Activated CD8-positive, alpha-beta memory T cell treated with anti-CD3 and anti-CD28 coated beads, Interleukin-2, amount 50 U/mL, for 24 hours (primary cell): ENCODE data around the gene MAPK8IP3.

Experiments used
- DNase-seq: peaks from one replicate; pipeline ENCODE4 v3.0.0-alpha.2; 2020; ENCODE audit errors: extremely low read depth

MAPK8IP3 gene

DNA sequence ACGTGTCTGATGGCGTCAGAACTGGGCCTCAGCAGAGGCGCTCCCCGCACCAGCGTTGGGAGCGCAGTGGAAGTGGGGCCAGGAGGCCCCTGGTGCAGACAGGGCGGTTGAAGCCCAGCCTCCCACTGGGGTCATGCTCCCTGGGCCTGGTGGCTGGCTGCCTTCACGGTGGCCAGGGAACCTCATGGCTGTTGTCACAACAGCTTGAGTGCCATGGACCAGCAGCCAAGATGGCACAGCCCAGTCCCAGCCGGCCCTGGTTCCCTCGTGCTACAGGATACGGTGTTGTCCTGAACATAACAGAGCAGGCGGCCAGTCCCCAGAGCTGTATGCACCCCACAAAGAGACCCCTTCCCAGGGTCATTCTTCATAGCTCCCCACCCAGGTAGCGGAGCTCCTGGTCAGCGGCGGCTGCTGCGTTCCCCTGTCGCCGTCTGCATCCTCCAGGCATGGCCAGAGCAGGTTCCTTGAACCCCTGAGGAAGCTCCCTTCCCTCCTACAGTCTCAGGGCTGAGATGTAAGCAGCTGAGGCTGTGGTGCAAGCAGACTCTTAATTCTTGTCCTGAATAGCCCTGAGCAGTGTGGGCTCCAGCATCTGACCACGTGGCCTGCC, 35.7 kb downstream of the MAPK8IP3 start:
- DNase-seq: no peak

DNA sequence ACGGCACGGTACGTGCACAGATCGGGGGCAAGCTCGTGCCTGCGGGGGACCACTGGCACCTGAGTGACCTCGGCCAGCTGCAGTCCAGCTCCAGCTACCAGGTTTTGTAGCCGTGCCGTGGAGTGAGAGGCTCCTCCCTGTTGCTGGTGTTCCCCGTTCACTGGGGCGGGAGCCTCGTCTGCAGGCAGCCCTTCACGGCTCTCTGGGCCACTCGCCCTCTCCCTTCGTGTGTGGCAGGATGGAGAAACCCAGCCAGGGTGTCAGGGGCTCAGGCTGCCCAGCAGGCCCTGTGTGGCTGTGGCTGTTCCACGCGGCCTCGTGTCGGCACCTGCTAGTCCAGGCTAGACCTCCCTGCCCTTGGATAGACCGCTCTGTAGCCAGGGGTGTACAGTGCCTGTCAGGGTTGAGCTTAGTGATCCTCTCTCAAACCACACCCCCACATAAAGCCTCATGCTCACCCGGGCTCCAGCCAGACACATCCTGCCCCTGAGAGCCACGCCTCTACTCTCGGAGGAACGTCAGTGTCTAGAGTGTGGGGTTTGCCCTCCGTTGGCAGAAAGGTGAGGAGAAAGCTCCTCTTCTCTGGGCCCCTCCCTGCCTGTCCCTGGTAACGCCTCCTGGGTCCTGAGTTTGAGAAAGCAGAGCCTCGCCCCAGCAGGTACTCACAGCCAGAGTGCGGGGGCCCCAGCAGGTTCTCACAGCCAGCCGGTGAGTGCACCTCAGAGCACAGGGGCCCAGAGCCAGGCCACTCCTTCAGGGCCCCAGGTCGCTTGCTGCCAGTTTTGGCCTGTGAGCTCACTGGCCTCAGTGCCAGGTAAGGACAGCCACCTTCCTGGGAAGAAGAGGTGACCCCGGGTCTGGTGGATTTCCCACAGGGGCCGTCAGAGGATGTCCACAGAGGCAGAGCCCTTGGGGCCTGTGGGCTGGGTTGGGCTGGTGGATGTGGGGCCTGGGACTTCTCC, 37.7 kb downstream of the MAPK8IP3 start:
- no peak for DNase-seq

DNA sequence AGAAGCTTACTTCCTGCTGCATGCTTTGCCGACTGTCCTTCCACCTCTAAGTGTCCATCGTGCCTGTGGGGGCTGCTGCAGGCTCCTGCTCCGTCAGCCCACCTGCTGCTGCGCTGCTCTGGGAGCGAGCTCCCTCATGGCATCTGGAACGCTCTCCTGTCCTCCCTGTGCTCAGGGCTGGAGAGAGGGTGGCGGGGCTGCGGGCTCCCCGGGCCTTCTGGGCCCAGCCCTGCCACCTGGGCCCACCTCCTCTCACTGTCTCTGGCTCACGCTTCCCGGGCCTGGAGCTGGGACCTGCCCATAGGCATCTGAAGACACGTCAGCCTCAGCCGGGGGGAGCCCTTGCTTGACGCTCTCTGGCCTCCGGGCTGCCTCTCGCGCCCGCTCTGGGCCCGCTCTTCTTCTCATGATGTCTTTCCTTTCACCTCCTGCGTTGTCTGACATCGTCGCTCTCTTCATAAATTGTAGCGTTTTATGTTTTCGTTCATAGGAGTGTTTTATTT, 38.4 kb downstream of the MAPK8IP3 start:
- no peak for DNase-seq

DNA sequence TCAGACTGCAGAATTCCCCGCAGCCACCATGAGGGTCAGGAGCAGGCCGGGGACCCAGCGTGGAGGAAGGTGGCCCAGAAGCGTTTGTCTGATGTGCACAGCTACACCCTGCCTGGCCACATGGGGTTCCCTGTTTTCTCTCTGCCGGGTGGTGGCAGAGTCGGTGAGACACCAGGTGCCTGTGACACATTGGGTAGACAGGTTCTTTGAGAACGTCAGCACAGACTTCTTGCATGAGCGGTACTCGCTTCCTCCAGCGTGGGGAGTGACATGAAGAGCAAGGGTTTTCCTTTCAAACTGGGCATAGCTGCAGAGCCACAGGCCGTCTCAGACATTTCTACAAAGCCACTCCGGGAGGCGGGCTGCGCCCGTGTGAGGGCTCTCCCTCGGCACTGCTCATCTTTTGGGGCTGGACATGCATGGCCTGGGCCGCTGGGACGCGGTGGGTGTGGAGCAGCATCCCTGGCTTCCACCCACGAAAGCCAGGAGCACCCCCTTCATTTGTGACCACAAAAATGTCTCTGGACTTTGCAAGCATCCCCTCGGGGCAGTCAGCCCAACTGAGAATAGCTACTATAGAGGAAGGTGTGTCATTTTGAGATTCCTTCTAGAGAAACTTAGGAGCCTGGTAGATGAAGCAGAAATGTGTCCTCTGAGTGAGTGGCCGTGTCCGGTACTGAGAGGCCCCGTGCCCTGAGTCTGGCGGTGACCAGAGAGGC, 39.3 kb downstream of the MAPK8IP3 start:
- no peak for DNase-seq

DNA sequence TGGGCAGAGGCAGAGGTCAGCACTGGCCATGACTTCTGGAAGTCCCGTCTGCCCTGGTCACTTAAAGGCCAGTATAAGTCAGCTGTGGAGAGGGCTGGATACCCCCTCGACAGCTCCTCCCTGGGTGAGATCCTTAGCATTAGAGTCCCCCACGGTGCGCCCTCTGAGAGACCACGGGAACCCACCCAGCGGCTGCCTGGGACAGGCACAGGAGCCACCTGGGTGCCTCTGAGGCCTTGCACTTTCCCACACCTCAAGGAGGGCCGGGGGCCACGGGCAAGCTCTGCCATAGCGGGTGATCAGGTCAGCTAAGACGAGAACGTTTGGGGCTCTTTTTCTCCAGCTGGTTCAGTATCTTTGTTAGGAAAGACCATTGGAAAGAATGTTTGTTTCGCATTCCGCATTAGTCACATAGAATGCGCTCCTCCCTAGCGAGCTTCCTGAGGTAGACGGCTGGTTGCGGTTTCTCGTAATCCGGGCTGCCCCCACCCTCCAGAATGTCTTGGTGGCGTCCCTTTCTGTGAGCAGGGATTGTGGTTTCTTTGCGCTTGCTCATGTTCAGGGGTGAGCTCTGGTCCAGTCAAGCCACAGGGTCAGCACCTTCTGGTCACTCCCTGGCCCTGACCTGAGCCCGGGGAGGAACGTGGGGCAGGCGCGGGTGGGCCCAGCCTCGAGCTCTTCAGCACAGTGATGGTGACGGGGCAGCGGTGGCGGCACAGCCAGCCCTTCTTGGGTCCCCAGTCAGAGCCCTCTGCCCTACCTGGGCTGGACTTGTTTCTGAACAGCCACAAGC, 40.1 kb downstream of the MAPK8IP3 start:
- no peak for DNase-seq

DNA sequence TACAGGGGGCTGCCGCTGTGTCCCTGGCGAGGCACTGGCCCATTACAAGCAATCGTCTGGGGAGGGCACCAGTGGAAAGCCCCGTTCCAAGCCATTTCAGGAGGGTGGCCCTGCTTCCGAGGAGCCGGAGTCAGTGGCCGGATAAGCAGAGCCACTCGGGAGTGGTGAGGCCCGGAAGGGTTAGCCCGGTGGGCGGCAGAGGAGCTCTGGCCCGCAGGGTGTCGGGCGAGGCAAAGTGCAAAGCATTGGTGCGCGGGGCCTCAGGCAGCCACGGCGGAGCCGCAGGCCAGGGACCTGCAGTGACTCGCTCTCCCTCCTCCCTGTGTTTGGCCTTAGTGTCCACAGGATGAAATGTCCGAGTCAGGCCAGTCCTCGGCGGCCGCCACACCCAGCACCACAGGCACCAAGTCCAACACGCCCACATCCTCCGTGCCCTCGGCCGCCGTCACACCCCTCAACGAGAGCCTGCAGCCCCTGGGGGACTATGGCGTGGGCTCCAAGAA, 40.7 kb downstream of the MAPK8IP3 start:
- DNase-seq: no peak

DNA sequence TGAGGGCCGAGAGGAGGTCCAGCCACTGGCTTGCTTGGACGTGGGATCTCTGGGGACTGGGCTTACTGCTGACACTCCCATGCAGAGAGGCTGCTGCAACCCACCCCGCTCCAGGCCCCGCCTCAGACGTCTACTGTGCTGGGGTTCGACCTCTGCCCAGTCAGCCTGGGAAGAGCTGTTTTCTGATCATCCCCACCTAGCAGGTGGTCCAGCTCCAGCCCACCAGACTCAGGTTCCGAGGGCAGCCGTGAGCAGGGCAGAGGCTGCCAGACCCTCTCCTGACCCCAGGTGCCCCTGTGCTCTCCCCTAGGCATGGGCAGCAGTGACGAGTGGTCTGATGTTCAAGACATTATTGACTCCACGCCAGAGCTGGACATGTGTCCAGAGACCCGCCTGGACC, 41.9 kb downstream of the MAPK8IP3 start:
- DNase-seq: no peak

DNA sequence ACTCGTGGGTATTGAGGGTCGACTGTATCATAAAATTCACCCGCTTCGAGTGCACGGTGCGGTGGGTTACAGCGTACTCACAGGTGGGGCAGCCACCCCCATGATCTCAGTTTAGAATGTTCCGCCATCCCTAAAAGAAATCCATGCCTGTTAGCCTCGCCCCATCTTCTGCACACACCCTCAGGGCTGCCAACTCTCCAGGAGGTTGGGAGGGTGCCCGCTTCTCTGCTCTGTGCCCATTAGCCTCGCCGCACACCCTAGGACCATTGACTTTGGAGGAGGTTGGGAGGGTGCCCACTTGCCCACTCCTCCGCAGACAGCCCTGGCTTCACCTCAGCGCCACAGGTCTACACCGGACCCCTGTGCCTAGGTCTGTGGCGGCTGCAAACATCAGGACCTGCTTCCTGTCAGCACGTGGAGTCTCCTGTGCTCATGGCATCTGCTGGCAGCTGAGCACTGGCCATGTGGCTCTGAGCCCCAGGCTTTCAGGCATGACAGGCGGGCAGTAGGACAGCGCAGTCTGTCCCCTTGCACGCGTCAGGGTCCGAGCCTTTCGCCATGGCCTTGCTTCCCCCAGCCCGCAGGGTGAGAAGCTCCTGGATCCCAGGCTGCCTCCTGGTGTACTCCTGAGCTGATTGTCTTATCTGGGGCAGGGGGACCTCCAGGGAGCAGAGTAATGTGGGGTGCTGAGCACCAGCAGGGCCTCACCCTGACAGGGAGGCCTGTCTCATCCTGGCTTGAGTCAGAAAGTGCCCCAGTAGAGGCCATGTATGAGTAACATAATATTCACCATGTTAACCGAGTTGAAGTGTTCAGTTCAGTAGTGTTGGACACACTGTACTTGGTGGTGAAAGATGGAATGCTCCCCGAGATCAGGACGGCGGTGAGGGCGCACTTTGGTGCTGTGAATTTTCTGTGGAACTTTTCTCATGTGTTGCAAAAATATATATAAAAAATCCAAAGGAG, 43.4 kb downstream of the MAPK8IP3 start:
- DNase-seq: no peak

DNA sequence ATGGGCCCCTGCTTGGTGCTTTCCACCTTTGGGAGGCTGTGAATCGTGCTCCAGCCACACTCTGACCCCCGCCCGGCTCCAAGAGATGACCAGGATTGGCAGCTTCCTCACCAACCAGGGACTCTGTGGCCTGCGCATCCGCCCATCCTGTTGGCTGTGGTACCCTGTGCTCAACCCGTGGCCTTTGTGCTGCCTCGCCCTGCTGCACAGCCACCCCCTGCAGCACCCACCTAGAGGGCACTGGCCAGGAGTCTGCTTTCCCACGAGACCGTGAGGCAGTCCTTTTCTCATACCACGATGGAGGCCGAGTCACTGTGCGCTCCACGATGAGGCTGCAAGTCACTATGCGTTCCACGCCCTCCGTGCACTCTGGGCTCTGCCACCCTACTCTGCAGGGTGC, 46.0 kb downstream of the MAPK8IP3 start:
- no peak for DNase-seq

DNA sequence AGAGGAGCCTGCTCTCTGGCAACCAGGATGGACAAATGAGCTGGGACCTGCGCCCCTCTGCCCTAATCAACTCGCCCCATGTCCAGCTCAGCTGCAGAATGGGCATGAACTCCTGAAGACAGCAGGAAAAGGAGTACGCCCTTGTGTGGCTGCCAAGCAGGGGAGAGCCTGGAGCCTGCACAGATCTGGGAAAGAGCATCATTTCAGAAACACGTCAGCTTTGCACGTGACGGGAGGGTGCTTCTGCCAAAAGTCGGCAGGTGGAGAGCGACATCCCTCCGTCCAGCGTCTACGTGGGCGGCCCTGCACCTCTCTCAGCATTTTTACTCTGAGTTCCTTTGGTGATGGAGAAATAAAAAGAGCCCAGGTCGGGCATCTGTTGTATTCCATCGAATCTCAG, 46.9 kb downstream of the MAPK8IP3 start:
- no peak for DNase-seq

DNA sequence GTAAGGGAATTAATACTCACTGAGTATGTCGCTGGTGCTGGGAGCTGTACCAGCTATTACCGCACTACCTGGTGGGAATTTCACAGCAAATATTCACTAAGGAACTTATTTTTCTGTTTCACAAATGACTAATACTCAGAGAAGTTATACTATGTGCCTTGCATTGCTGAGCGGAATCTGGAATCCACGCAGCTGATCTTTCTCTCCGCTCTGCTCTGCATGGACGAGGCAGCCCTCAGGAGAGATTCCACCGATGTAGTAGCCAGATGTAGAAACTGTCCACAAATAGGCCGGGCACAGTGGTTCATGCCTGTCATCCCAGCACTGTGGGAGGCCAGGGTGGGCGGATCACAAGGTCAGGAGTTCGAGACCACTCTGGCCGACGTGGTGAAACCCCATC, 48.2 kb downstream of the MAPK8IP3 start:
- no peak for DNase-seq

DNA sequence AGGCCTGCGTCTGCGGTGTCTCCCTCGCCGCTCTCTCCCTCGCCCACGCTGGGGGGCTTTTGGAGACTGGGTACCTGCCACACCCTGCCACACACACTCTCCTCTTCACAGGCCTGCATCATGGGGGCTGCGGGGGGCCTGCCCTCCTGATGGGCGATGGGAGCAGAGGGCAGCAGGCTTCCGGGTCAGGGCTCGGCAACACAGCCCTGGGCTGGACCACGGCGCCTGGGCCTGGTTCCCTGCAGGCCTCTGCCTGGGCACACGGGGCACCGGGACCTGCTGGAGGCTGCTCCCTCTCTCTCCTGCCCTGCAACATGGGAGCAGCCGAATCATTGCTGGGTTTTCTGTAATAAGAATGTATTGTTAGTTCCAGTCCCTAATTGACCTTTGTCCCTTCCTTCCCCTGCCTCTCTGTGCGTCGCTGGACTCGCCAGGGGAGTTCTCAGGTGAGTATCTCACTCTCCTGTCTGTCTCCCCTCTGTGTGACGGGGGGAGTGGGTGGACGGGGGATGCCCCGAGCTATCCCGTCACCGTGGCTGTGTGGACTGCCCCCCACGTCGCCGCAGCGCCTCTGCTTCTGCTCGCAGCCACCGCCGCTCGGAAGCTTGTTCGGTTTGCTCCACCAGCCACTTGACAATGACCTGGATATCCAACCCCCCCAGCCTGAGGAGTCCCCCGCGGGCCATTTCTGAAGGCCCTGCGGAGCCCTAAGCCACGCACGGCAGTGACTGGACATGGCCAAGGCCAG, 51.9 kb downstream of the MAPK8IP3 start:
- DNase-seq: no peak

DNA sequence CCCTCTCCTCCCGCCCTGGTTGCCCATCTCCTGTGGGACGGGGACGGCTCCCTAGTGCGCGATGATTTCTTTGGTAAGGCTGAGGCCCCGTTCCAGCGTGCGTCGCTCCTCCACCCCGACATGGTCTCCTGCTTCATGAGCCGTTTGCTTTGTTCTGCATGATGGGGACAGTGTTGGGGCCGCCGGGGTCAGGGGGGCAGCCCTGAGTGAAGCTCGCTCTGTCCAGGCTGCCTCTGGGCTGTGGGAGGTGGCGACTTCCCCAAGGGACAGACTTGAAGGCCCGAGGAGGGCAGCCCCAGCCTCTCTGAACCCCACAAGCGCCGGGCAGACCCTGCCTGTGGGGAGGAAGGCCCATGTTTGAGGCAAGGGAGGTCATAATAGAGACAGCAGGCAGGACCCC, 52.9 kb downstream of the MAPK8IP3 start:
- no peak for DNase-seq

DNA sequence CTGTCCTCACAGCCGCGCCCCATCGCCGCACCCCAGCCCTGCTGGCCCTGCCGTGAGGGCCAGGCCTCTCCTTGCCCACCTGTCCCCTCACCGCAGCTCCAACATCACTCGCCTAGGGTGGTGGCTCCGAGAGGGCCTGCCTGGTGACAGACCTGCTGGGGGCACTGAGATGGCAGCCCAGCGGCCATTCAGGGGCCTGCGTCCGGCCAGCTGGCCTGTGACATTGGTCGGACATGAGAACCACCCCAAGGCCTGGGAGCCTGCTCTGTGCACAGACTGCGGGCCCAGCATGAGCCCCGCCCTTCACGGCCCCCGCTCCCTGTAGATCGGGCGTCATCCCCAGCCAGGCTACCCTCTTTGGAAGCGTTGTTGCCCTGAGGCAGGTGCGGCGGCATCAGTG, 53.5 kb downstream of the MAPK8IP3 start:
- DNase-seq: no peak

DNA sequence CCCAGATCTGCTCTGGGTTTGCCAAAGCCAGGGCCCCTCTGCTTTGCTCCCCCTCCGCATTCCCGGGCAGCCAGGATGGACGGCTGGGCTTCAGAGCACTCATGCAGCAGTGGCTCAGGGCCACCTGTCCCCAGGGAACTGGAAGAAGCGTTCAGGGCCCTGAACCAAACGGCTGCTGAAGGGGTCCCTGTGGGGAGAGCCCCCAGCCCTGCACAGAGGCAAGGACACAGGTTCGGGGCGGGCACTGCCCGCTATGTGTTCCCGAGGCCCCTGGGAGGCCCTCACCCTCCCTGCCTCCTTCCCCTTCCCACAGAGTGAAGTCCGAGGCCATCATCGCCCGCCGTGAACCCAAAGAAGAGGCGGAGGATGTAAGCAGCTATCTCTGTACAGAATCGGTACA, 54.9 kb downstream of the MAPK8IP3 start:
- no peak for DNase-seq

DNA sequence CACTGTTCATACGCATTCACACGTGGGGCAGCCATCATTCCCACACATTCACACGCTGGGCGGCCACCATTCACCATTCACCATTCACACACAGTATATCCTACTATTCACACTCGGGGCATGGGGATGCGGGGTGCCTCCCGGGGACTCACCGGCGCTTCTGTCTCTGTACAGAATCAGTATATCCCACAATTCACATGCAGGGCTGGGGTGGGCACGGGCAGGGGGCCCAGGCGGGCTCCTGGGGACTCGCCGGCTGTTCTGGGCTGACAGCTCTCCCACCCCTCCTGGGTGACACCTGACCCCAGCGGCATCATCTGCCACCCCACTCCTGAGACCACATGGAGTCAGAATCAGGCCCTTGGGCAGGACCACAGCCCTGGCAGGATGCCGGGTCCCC, 55.8 kb downstream of the MAPK8IP3 start:
- DNase-seq: no peak

DNA sequence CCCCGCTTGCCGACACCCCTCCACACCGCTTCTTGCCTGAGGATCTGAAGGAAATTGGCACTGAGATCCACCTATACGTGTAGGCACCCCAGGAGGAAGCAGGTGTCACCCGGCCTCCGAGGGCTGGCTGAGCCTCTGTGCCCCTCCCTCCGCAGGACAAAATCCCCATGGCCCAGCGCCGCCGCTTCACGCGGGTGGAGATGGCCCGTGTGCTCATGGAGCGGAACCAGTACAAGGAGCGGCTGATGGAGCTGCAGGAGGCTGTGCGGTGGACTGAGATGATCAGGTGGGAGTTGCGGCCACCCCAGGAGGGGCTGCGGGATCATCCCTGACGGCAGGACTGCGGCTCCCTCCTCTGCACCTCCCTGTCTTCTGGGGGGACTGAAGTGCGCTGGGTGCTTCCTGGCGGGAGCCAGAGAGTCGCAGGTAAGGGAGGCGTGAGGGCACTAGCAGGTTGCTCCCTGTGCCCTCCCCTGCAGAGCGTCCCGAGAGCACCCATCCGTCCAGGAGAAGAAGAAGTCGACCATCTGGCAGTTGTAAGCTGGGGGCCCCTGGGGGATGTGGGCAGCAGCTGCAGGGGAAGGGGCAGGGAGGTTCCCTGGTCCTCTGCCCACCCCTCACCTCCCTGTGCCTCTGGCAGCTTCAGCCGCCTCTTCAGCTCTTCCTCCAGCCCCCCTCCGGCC, 56.3 kb downstream of the MAPK8IP3 start:
- DNase-seq: no peak

DNA sequence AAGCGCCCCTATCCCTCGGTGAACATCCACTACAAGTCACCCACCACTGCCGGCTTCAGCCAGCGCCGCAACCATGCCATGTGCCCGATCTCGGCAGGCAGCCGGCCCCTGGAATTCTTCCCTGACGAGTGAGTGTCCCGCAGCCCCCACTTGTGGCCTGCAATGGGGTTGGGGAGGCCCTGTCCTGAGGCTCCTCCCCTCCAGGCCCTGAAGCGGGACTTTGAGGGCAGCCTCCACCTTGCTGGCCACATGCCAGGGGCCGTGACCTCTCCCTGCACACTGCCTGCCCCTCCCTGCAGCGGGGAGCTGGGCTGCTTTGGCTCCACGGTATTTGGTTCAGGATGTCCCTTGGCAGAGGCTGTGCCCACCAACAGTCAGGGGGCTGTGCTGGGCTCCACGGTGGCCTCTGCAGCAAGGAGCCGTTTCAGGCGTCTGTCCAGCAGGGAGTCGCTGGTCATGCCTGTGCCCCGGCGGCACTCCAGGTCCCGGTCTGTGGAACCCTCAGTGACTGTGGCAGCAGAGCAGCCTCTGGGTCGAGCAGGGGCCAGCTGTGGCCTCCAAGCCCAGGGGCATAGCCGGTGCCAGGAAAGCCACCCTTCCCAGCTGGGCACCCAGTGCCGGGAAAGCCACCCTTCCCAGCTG, 57.0 kb downstream of the MAPK8IP3 start:
- no peak for DNase-seq
